GM18511 (cell line): ENCODE measurements around the gene TMEM198.

Experiments used
- ATAC-seq: cut with Tn5 transposase; IDR thresholded peaks from one replicate; pipeline ENCODE4 v1.9.1; 2021; ENCODE audit warnings: mild to moderate bottlenecking, moderate library complexity; ENCODE audit not compliant: unreplicated experiment

TMEM198 gene

GRCh38 chr2:219575566-219576504 is 32.0 kb downstream of the TMEM198 start:
- ATAC-seq: no peak

- no peak for ATAC-seq
Measured at GRCh38 chr2:219576505-219577388, 32.9 kb downstream of the TMEM198 start.

GRCh38 chr2:219578811-219579613 is 35.2 kb downstream of the TMEM198 start:
- ATAC-seq: no peak

GRCh38 chr2:219581346-219581745 is 37.5 kb downstream of the TMEM198 start:
- no peak for ATAC-seq

- no peak for ATAC-seq
Measured at GRCh38 chr2:219591091-219591490, 47.3 kb downstream of the TMEM198 start.

- no peak for ATAC-seq
Measured at GRCh38 chr2:219592736-219593135, 48.9 kb downstream of the TMEM198 start.

- no peak for ATAC-seq
Measured at GRCh38 chr2:219593154-219593553, 49.3 kb downstream of the TMEM198 start.

GRCh38 chr2:219595256-219595655 is 51.4 kb downstream of the TMEM198 start:
- ATAC-seq: no peak

GRCh38 chr2:219596954-219597551 is 53.2 kb downstream of the TMEM198 start:
- peak; percentile 6 for ATAC-seq

- ATAC-seq: peak; percentile 95
Measured at GRCh38 chr2:219597552-219598307, 53.9 kb downstream of the TMEM198 start, which contains the start of gene STK11IP. STK11IP (plus strand) TSS chr2:219597857; CDS start chr2:219598120, 263 bp downstream.

- ATAC-seq: no peak
Measured at GRCh38 chr2:219598308-219599078, 54.7 kb downstream of the TMEM198 start.
